Activated naive CD4-positive, alpha-beta T cell treated with anti-CD3 and anti-CD28 coated beads, Interleukin-2, amount 50 U/mL, for 72 hours (primary cell): Measurements from ENCODE around the gene CARMIL1. TPM values are rescaled to one million over a fixed set of nuclear protein-coding genes. Genes with fewer than 3 reads are reported as not detected.
A peak's percentile ranks its signal among the peaks of the same experiment; 100 is the strongest.

Experiments used
- ATAC-seq, 2 donors: fragments of 150-1000 bp; cut with Tn5 transposase; 2 replicates each; pipeline ENCODE4 v1.10.0; 2021; ENCODE audit warnings: mild to moderate bottlenecking in 2 of 2, moderate library complexity in 2 of 2
- DNase-seq, 2 donors: peaks; one replicate each; pipeline ENCODE4 v3.0.0; 2021 to 2022; ENCODE audit warnings: low spot score in 2 of 2
- H3K27ac Mint-ChIP-seq, 2 donors: one replicate each; pipeline ENCODE4 v1.8.0; 2022; ENCODE audit warnings: mild to moderate bottlenecking in 2 of 2, mixed read lengths in 2 of 2
- H3K36me3 Mint-ChIP-seq, 2 donors: one replicate each; pipeline ENCODE4 v1.8.0; 2022; ENCODE audit warnings: mixed read lengths in 2 of 2
- H3K9me3 Mint-ChIP-seq, 2 donors: one replicate each; pipeline ENCODE4 v1.8.0; 2022; ENCODE audit warnings: mixed read lengths in 2 of 2
- total RNA-seq, 2 donors: library from RNA; stranded (reverse); gene quantifications; one replicate each; pipeline ENCODE4 v1.2.3, GENCODE V29; 2022

Gene CARMIL1
- total RNA-seq, 2 donors from 2014 or later = 5.2 to 13.4 TPM

- no peak for ATAC-seq
- no peak overlapping the region for H3K27ac Mint-ChIP-seq
- peaks cover 0 to 5% of the 10 kb centered on the region in 2 donors for H3K36me3 Mint-ChIP-seq
- H3K9me3 Mint-ChIP-seq = no peaks in the 10 kb centered on the region
- DNase-seq = no peak
These were observed 361.7 kb downstream of the CARMIL1 start for GRCh38 chr6:25640891-25641290.

- ATAC-seq = no peak
- H3K36me3 Mint-ChIP-seq = peaks cover 0 to 5% of the 10 kb centered on the region in 2 donors
- H3K9me3 Mint-ChIP-seq = no peaks in the 10 kb centered on the region
- no peak overlapping the region for H3K27ac Mint-ChIP-seq
- no peak for DNase-seq
These were observed 362.2 kb downstream of the CARMIL1 start for GRCh38 chr6:25641377-25641776.

- no peaks in the 10 kb centered on the region for H3K9me3 Mint-ChIP-seq
- H3K27ac Mint-ChIP-seq = no peak overlapping the region
- no peak for ATAC-seq
- no peak for DNase-seq
- H3K36me3 Mint-ChIP-seq = peaks cover 0 to 5% of the 10 kb centered on the region in 2 donors
These were observed 362.9 kb downstream of the CARMIL1 start for GRCh38 chr6:25641940-25642666.

- Mint-ChIP-seq H3K27ac (no peak overlapping the region), H3K36me3 (peaks cover 0 to 5% of the 10 kb centered on the region in 2 donors), H3K9me3 (no peaks in the 10 kb centered on the region)
- no peak for DNase-seq
- ATAC-seq = no peak
These were observed 363.6 kb downstream of the CARMIL1 start for GRCh38 chr6:25642667-25643328.

- Mint-ChIP-seq H3K36me3 (peaks cover 0 to 5% of the 10 kb centered on the region in 2 donors), H3K27ac (no peak overlapping the region), H3K9me3 (no peaks in the 10 kb centered on the region)
- DNase-seq (no peak), ATAC-seq (no peak)
These were observed 366.7 kb downstream of the CARMIL1 start for GRCh38 chr6:25645916-25646315.

- peaks cover 7% of the 10 kb centered on the region in 2 donors for H3K36me3 Mint-ChIP-seq
- H3K9me3 Mint-ChIP-seq = peaks cover 0 to 6% of the 10 kb centered on the region in 2 donors
- no peak for ATAC-seq
- DNase-seq = no peak
- no peak overlapping the region for H3K27ac Mint-ChIP-seq
These were observed 370.4 kb downstream of the CARMIL1 start for GRCh38 chr6:25649611-25650010.

GRCh38 chr6:25652007-25652515 is 372.9 kb downstream of the CARMIL1 start, which contains the start of gene SCGN:
TSS of gene SCGN (plus strand) at chr6:25652215. CDS start at chr6:25652404, 189 bp downstream.
- Mint-ChIP-seq H3K9me3 (peaks cover 0 to 6% of the 10 kb centered on the region in 2 donors), H3K36me3 (peaks cover 7% of the 10 kb centered on the region in 2 donors), H3K27ac (no peak within 1 kb of the TSS)
- ATAC-seq (peak; percentile 20 to 54), DNase-seq (peak in 1 of 2 donors; percentile 56)

GRCh38 chr6:25655723-25656122 is 376.5 kb downstream of the CARMIL1 start:
- Mint-ChIP-seq H3K27ac (no peak overlapping the region), H3K36me3 (peaks cover 7% of the 10 kb centered on the region in 2 donors), H3K9me3 (peaks cover 0 to 6% of the 10 kb centered on the region in 2 donors)
- ATAC-seq (no peak), DNase-seq (no peak)

GRCh38 chr6:25659633-25660368 is 380.6 kb downstream of the CARMIL1 start:
- Mint-ChIP-seq H3K27ac (no peak overlapping the region), H3K36me3 (no peaks in the 10 kb centered on the region), H3K9me3 (no peaks in the 10 kb centered on the region)
- DNase-seq (no peak), ATAC-seq (no peak)

- H3K27ac Mint-ChIP-seq = no peak overlapping the region
- H3K36me3 Mint-ChIP-seq = no peaks in the 10 kb centered on the region
- DNase-seq (peak in 1 of 2 donors; percentile 35), ATAC-seq (peak; percentile 93 to 99)
- H3K9me3 Mint-ChIP-seq = no peaks in the 10 kb centered on the region
These were observed 381.3 kb downstream of the CARMIL1 start for GRCh38 chr6:25660512-25660911.

GRCh38 chr6:25661129-25661779 is 382.1 kb downstream of the CARMIL1 start:
- H3K36me3 Mint-ChIP-seq = no peaks in the 10 kb centered on the region
- H3K27ac Mint-ChIP-seq = no peak overlapping the region
- ATAC-seq (no peak), DNase-seq (no peak)
- H3K9me3 Mint-ChIP-seq = no peaks in the 10 kb centered on the region

GRCh38 chr6:25665455-25665854 is 386.3 kb downstream of the CARMIL1 start:
- no peak overlapping the region for H3K27ac Mint-ChIP-seq
- ATAC-seq = no peak
- no peaks in the 10 kb centered on the region for H3K9me3 Mint-ChIP-seq
- no peaks in the 10 kb centered on the region for H3K36me3 Mint-ChIP-seq
- DNase-seq = no peak

- ATAC-seq (no peak), DNase-seq (no peak)
- H3K36me3 Mint-ChIP-seq = no peaks in the 10 kb centered on the region
- H3K27ac Mint-ChIP-seq = no peak overlapping the region
- no peaks in the 10 kb centered on the region for H3K9me3 Mint-ChIP-seq
These were observed 390.2 kb downstream of the CARMIL1 start for GRCh38 chr6:25669413-25669812.
